Neuronal stem cell (in vitro differentiated cells): ENCODE results near the gene CCDC91.

ENCODE experiments used
- DNase-seq: peaks from one replicate; pipeline ENCODE4 v3.0.0-alpha.2; 2013; ENCODE audit warnings: low spot score
- H2AFZ ChIP-seq: one replicate; pipeline ENCODE4 v1.6.1; 2013; ENCODE audit warnings: mild to moderate bottlenecking, low read length, inconsistent platforms
- H2AK5ac ChIP-seq: 2 replicates; pipeline ENCODE4 v1.6.1; 2013; ENCODE audit warnings: low read depth, mild to moderate bottlenecking, inconsistent platforms, low read length, moderate library complexity, mixed read lengths
- H2BK120ac ChIP-seq: 2 replicates; pipeline ENCODE4 v1.6.1; 2013; ENCODE audit warnings: low read depth, mild to moderate bottlenecking, inconsistent platforms, low read length, moderate library complexity, mixed read lengths
- H2BK12ac ChIP-seq: one replicate; pipeline ENCODE4 v1.6.1; 2013; ENCODE audit warnings: low read length, inconsistent platforms
- H2BK15ac ChIP-seq: 2 replicates; pipeline ENCODE4 v1.6.1; 2013; ENCODE audit warnings: mild to moderate bottlenecking, low read length, inconsistent platforms, mixed read lengths
- H2BK5ac ChIP-seq: one replicate; pipeline ENCODE4 v1.6.1; 2013; ENCODE audit warnings: inconsistent platforms, mild to moderate bottlenecking, low read length, moderate library complexity
- H3K14ac ChIP-seq: one replicate; pipeline ENCODE4 v1.6.1; 2013; ENCODE audit warnings: low read length, inconsistent platforms
- H3K18ac ChIP-seq: 2 replicates; pipeline ENCODE4 v1.6.1; 2013; ENCODE audit warnings: low read length, inconsistent platforms
- H3K23ac ChIP-seq: 2 replicates; pipeline ENCODE4 v1.6.1; 2013; ENCODE audit warnings: low read depth, mild to moderate bottlenecking, mixed read lengths, low read length, inconsistent platforms; ENCODE audit not compliant: poor library complexity
- H3K27ac ChIP-seq: replicated peaks from 3 replicates; pipeline ENCODE4 v1.5.1; 2013; ENCODE audit warnings: low read length, inconsistent platforms
- H3K27me3 ChIP-seq, 3 experiments: 2 replicates each; pipeline ENCODE4 v1.6.1; 2013; ENCODE audit warnings: low read length in 3 of 3, mild to moderate bottlenecking in 2 of 3, inconsistent platforms in 1 of 3, low read depth in 1 of 3, mixed read lengths in 1 of 3, moderate library complexity in 1 of 3; ENCODE audit not compliant: control insufficient read depth in 3 of 3, insufficient read depth in 3 of 3
- H3K36me3 ChIP-seq, 2 donors: replicated peaks in 1 of 2; 2 replicates each; pipeline ENCODE4 v1.6.1; 2013; ENCODE audit warnings: low read length in 2 of 2; ENCODE audit not compliant: control insufficient read depth in 2 of 2, insufficient read depth in 2 of 2
- H3K4ac ChIP-seq: 2 replicates; pipeline ENCODE4 v1.6.1; 2013; ENCODE audit warnings: inconsistent platforms, mild to moderate bottlenecking, low read length, moderate library complexity
- H3K4me1 ChIP-seq, 2 donors: 1 replicate in 1 of 2; 2 replicates in 1 of 2; pipeline ENCODE4 v1.6.1; 2013; ENCODE audit warnings: low read length in 2 of 2, low read depth in 1 of 2; ENCODE audit not compliant: control insufficient read depth in 2 of 2, insufficient read depth in 1 of 2
- H3K4me2 ChIP-seq: one replicate; pipeline ENCODE4 v1.6.1; 2013; ENCODE audit warnings: mild to moderate bottlenecking, low read length, inconsistent platforms; ENCODE audit not compliant: insufficient read depth, poor library complexity, severe bottlenecking
- H3K4me3 ChIP-seq, 2 donors: 2 replicates each; pipeline ENCODE4 v1.5.1; 2013; ENCODE audit warnings: low read length in 2 of 2, mild to moderate bottlenecking in 2 of 2, inconsistent platforms in 1 of 2, moderate library complexity in 1 of 2
- H3K79me1 ChIP-seq: one replicate; pipeline ENCODE4 v1.6.1; 2013; ENCODE audit warnings: low read depth, mild to moderate bottlenecking, inconsistent platforms, low read length, moderate library complexity
- H3K9ac ChIP-seq: one replicate; pipeline ENCODE4 v1.6.1; 2013; ENCODE audit warnings: mild to moderate bottlenecking, low read depth, low read length, inconsistent platforms; ENCODE audit not compliant: poor library complexity
- H3K9me3 ChIP-seq, 2 donors: replicated peaks in 1 of 2; 2 replicates each; pipeline versions ENCODE3 to v1.6.1; 2013; ENCODE audit warnings: low read length in 2 of 2, mild to moderate bottlenecking in 2 of 2, inconsistent platforms in 1 of 2, low read depth in 1 of 2, mixed read lengths in 1 of 2, moderate library complexity in 1 of 2; ENCODE audit not compliant: control insufficient read depth in 2 of 2, insufficient read depth in 1 of 2
- H4K8ac ChIP-seq: one replicate; pipeline ENCODE4 v1.6.1; 2013; ENCODE audit warnings: low read depth, mild to moderate bottlenecking, inconsistent platforms, low read length, moderate library complexity
- H4K91ac ChIP-seq: one replicate; pipeline ENCODE4 v1.6.1; 2013; ENCODE audit warnings: low read length, low read depth, mild to moderate bottlenecking, inconsistent platforms; ENCODE audit not compliant: poor library complexity
- WGBS, 2 donors: extraction: QIAGEN DNeasy Blood & Tissue Kit; methylation state at CpG; one replicate each; pipeline ENCODE4 v1.1.7; 2013; ENCODE audit warnings: missing lambda C conversion rate in 2 of 2, mixed read lengths in 1 of 2; ENCODE audit not compliant: insufficient read length in 2 of 2, insufficient replicate concordance in 1 of 2; ENCODE audit errors: extremely low coverage in 2 of 2; 5-methylcytosine and 5-hydroxymethylcytosine counted together

CCDC91 gene

GRCh38 chr12:28215021-28215420, 24.8 kb downstream of the CCDC91 start:
- no peak for DNase-seq
- Histone ChIP-seq H3K4me2 (no peak overlapping the region), H2AFZ (no peak overlapping the region)

GRCh38 chr12:28216016-28216415, 25.8 kb downstream of the CCDC91 start:
- H2BK5ac ChIP-seq: no peak overlapping the region
- no CpG with 5 or more reads among the region's 2 CpGs for WGBS, 2 donors

More at GRCh38 chr12:28215021-28215420, 24.8 kb downstream of the CCDC91 start:
- Histone ChIP-seq H3K27ac (no peak overlapping the region), H3K9ac (no peak overlapping the region), H2AK5ac (no peak overlapping the region), H4K8ac (no peak overlapping the region), H2BK5ac (no peak overlapping the region), H3K4me1 (no peaks in the 10 kb centered on the region), H4K91ac (no peak overlapping the region), H3K4ac (no peak overlapping the region), H3K9me3 (peaks cover 3 to 4% of the 10 kb centered on the region in 2 donors), H2BK120ac (no peak overlapping the region), H3K27me3 (no peaks in the 10 kb centered on the region), H3K4me3 (no peak overlapping the region), H3K36me3 (peaks cover 0 to 5% of the 10 kb centered on the region in 2 donors), H2BK15ac (no peak overlapping the region), H3K18ac (no peak overlapping the region), H3K14ac (no peak overlapping the region), H2BK12ac (no peak overlapping the region), H3K79me1 (no peaks in the 10 kb centered on the region), H3K23ac (no peak overlapping the region)

GRCh38 chr12:28217805-28218204, 27.5 kb downstream of the CCDC91 start:
- Histone ChIP-seq H3K9me3 (peaks cover 0 to 2% of the 10 kb centered on the region in 2 donors), H3K23ac (no peak overlapping the region), H3K79me1 (no peaks in the 10 kb centered on the region), H2AFZ (no peak overlapping the region), H3K14ac (no peak overlapping the region), H3K36me3 (no peaks in the 10 kb centered on the region), H3K9ac (no peak overlapping the region), H3K18ac (no peak overlapping the region), H2BK5ac (no peak overlapping the region), H2BK120ac (no peak overlapping the region), H3K27me3 (no peaks in the 10 kb centered on the region), H2BK12ac (no peak overlapping the region), H4K8ac (no peak overlapping the region), H2BK15ac (no peak overlapping the region), H3K4ac (no peak overlapping the region), H3K4me1 (no peaks in the 10 kb centered on the region), H2AK5ac (no peak overlapping the region), H3K27ac (no peak overlapping the region), H3K4me2 (no peak overlapping the region), H3K4me3 (no peak overlapping the region), H4K91ac (no peak overlapping the region)
- DNase-seq: no peak
- WGBS, 2 donors: no CpG with 5 or more reads among the region's 2 CpGs

More at GRCh38 chr12:28216016-28216415, 25.8 kb downstream of the CCDC91 start:
- H2AFZ ChIP-seq: no peak overlapping the region
- no peak overlapping the region for H2AK5ac ChIP-seq
- H2BK12ac ChIP-seq: no peak overlapping the region
- no peak overlapping the region for H3K18ac ChIP-seq
- no peaks in the 10 kb centered on the region for H3K27me3 ChIP-seq
- H2BK120ac ChIP-seq: no peak overlapping the region
- no peak overlapping the region for H2BK15ac ChIP-seq
- peaks cover 0 to 2% of the 10 kb centered on the region in 2 donors for H3K36me3 ChIP-seq
- no peak for DNase-seq
- no peak overlapping the region for H4K8ac ChIP-seq
- no peak overlapping the region for H3K4me2 ChIP-seq
- H3K23ac ChIP-seq: no peak overlapping the region
- H3K4ac ChIP-seq: no peak overlapping the region
- peaks cover 0 to 4% of the 10 kb centered on the region in 2 donors for H3K9me3 ChIP-seq
- H3K9ac ChIP-seq: no peak overlapping the region
- no peaks in the 10 kb centered on the region for H3K79me1 ChIP-seq
- H4K91ac ChIP-seq: no peak overlapping the region
- H3K4me1 ChIP-seq: no peaks in the 10 kb centered on the region
- no peak overlapping the region for H3K14ac ChIP-seq
- H3K4me3 ChIP-seq: no peak overlapping the region
- no peak overlapping the region for H3K27ac ChIP-seq

GRCh38 chr12:28218875-28219274, 28.6 kb downstream of the CCDC91 start:
- no peaks in the 10 kb centered on the region for H3K79me1 ChIP-seq
- H3K9ac ChIP-seq: no peak overlapping the region
- no peak overlapping the region for H2BK15ac ChIP-seq
- no peaks in the 10 kb centered on the region for H3K9me3 ChIP-seq
- no peak overlapping the region for H2AK5ac ChIP-seq
- no peaks in the 10 kb centered on the region for H3K4me1 ChIP-seq
- H3K4me3 ChIP-seq: no peak overlapping the region
- H3K4me2 ChIP-seq: no peak overlapping the region
- H3K23ac ChIP-seq: no peak overlapping the region
- no CpG with 5 or more reads among the region's 1 CpG for WGBS, 2 donors
- no peak overlapping the region for H3K18ac ChIP-seq
- H2BK120ac ChIP-seq: no peak overlapping the region
- H3K27me3 ChIP-seq: no peaks in the 10 kb centered on the region
- no peak overlapping the region for H3K14ac ChIP-seq
- H4K8ac ChIP-seq: no peak overlapping the region
- no peak overlapping the region for H3K4ac ChIP-seq
- no peaks in the 10 kb centered on the region for H3K36me3 ChIP-seq
- H3K27ac ChIP-seq: no peak overlapping the region
- DNase-seq: no peak
- H4K91ac ChIP-seq: no peak overlapping the region
- no peak overlapping the region for H2AFZ ChIP-seq
- no peak overlapping the region for H2BK12ac ChIP-seq
- H2BK5ac ChIP-seq: no peak overlapping the region
